ENCODE results near the gene ALB.

Gene ALB

DNA sequence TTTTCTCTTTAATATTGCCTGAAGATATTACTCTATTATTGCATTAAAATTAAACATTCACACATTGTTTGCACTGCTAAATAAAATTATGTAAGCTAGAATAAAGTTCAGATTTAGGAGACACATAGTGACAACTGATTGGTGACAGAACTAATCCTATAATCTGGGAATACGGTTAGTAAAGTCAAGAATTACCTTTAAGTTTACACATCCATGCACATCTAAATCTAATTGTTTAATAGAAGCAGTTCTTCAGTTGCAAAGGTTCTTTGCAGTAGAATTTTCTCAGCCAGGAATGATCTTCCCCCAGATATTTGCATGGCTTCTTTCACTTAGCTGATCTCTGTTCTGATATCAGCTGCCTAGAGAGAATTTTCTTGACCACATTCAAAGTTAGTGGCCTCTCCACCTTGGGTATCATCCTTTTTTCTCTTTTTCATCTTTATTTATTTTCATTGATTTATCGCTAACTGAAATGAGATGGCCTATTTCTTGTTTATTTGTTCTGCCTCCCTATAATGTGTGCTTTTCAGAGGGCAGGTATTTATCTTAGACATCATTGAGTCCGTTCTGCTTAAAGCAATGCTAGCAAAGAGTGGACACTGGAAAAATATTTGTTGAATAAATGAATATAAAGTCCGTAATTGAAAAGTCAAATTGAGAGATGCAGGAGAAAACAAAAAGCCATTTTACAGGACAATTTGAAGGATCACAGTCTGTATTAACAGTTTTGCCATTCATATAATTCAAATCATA, 44.5 kb downstream of the ALB start:
- in situ Hi-C loops (cut with HindIII; ENCODE audit: low sequenced_read_pairs) = no loop called here

DNA sequence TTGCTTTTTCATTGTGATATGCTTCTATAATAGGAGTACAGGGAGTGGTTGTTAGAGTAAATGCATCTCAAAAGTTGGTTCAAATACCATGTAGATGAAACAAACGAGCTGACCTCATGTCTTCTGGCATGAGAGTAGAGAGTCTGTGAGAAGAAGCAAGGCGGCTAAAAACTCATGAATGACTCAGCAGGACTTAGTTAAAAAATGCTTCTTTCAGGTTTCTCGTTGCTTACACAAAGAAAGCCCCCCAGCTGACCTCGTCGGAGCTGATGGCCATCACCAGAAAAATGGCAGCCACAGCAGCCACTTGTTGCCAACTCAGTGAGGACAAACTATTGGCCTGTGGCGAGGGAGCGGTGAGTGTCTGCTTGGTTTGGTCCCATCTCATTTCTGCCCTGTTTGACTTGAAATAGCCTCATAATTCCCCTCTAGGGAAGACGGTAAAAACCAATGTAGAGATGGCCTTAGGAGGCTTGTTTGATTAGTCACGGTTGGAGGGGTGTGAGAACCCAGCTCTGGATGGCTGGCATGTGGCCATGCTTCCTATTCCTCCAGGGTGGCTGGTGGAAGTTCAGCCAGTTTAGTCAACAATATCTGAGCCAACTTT, 46.4 kb downstream of the ALB start:
- in situ Hi-C loops (cut with HindIII; ENCODE audit: low sequenced_read_pairs) = no loop called here

DNA sequence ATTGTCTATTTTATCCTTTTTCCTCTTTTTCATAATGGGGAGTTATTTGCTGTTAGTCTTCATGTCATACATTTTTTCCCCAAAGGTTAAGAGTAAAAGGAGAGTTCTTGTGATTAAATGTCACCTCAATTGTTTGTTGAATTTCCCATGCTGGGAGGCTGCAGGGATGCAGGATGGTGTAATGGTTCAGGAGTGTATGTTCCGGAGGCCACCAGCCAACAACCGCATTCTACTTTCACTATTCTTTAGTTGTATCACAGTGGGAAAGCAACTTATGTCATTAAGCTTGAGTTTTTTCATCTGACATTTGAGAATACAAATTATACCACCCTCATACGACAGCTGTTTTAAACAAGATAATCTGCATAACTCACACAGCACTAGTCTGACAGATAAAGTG, 47.3 kb downstream of the ALB start:
- in situ Hi-C loops (cut with HindIII; ENCODE audit: low sequenced_read_pairs) = no loop called here

DNA sequence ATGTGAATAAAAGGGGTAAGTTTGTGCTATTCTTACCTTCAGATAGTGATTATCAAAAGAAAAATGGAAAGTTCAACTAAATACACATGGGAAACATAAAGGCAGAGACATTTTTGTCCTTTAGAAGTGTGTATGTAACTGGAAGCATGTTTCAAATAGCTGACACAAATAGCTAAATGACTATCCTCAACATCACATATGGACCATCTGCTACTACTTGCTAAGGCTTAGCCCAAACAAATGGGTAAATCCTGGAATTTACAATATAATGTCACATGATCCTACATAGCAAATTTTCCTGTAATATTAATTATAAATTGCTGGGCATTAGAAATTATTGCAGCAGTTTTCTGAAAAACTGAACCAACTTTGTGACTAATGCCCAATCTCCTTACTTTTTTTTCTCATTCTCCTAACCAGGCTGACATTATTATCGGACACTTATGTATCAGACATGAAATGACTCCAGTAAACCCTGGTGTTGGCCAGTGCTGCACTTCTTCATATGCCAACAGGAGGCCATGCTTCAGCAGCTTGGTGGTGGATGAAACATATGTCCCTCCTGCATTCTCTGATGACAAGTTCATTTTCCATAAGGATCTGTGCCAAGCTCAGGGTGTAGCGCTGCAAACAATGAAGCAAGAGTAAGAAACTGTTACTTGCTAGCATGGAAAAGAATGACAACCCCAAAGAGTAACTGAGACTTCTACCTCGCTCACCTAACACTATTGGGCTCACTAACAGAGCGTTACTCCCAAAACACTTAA, 48.1 kb downstream of the ALB start:
- in situ Hi-C loops (cut with HindIII; ENCODE audit: low sequenced_read_pairs) = no loop called here

DNA sequence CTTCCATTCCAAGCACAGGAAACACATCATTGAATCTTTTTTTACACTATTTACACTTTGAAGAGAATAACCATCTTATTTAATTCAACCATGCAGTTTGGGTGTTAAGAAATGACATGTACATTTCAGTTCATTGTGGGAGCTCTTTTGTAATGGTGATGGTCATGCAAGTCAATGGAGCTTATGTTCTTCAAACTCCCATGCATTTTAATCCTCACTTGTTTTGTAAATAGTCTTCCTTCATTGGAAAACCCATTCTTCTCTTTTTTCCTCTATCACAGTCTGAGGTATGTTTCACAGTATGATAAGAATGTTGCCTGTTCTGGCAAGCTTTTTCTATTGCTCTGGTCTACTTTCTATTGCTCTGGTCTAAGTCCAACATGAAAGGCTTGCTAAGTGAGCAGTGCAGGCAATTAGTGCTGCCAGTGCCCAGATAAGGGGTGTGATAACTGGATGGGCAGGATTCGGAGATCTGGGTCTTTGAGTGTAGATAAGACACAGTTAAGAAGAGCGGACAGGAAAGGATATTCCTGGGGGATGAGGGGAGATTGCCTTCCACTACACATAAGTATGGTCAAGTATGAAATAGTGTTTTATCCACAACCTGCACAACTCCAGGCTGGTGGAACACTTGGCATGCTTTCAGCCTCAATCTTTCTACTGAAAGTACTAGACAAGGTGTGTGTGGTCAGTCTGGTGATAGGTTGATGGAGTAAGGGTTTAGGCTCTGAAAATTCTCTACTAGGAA, 49.0 kb downstream of the ALB start:
- in situ Hi-C loops (cut with HindIII; ENCODE audit: low sequenced_read_pairs) = no loop called here

DNA sequence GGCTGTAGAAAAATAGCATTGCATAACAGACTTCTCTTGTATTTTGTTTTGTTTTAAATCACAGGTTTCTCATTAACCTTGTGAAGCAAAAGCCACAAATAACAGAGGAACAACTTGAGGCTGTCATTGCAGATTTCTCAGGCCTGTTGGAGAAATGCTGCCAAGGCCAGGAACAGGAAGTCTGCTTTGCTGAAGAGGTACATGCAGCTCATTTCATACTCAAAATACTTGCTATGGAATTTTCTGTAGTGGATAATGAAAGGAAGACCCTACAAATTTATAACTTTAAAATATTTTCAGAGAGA, 49.6 kb downstream of the ALB start:
- in situ Hi-C loops (cut with HindIII; ENCODE audit: low sequenced_read_pairs) = no loop called here

DNA sequence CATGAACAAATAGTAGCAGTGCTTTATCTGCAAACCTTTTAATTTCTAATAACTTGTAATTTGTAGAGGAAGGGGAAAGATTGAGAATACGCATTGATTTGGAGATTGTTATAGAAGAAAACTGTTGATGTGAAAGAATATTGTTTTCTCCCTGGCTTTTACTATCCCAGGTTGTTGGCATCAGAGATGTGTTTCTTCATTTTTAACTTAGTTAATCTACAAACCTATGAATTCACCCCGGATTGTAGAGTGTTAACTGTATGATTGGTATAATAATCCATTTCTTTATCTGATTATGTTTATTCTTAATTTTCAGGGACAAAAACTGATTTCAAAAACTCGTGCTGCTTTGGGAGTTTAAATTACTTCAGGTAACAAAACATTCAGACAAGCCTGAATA, 50.8 kb downstream of the ALB start:
- in situ Hi-C loops (cut with HindIII; ENCODE audit: low sequenced_read_pairs) = no loop called here

DNA sequence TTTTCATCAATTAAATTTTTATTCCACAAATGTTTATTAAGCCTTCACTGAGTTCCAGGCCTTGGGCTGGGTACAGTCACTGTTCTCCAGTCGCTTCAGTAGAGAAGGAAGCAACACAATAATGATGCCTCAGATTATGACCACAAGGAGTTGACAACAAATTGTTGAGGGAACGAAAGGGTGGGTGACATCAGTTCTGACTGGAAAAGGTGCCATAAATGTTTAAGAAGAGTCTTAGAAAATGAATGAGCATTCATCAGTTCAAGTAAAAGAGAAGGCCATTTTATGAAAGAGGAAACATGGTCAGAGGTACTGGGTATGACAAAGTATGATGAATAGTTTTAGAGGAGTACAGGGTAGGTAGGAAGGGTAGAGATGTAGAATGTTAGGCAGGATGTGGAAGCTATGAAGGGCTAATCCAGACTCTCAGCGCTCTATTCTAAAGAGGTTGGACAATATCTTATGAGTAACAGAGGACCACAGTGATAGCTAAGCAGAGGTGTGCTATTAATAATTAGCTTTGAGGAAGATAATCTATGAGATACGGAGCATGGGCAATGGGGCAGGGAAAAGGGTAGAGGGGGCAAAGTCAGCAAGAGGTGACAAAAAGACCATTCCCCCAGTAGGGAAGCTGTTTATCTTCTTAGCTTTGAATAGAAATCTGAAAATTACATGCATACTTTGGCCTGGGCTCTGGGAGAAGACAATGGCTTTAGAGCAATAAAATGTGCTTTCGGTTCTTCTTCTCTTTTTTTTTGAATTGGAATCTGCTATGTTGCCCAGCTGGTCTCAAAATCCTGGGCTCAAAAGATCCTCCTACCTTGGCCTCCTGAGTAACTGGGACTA, 52.3 kb downstream of the ALB start:
- in situ Hi-C loops (cut with HindIII; ENCODE audit: low sequenced_read_pairs) = no loop called here

DNA sequence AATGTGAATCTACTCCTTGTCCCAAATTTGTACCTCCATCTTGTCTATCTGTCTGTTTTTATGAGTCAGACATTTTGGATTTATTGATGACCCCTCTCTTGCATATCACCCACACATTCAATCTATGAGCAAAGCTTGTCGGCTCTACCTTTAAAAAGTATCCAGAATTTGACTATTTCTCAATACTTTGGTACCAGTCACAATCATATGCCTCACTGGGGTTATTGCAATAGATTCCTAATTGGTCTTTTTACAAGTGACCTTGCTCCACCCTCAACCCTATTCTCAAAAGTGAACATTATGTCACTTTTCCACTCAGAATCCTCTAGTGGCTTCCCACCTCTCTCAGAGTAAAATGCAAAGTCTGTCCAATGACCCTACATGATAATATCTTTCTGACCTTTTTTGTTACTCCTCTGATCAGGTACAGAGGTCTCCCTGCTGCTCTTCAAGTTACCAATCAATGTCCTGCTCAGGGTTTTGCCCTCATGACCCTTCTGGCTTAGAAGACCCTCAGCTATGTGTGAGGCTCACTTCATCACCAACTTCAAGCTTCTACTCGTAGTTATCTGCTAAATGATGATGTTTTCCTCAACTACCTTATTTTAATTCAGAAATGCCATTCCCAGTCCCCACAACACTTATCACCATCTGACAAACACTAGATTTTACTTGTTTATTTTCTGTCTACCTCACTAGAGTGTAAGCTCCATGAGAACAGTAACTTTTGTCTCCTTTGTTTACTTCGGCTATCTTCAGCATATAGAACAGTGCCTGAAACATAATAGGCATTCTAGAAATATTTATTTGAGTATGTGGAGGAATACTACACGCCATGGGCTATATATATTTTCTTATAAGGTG, 54.3 kb downstream of the ALB start:
- in situ Hi-C loops (cut with HindIII; ENCODE audit: low sequenced_read_pairs) = no loop called here

DNA sequence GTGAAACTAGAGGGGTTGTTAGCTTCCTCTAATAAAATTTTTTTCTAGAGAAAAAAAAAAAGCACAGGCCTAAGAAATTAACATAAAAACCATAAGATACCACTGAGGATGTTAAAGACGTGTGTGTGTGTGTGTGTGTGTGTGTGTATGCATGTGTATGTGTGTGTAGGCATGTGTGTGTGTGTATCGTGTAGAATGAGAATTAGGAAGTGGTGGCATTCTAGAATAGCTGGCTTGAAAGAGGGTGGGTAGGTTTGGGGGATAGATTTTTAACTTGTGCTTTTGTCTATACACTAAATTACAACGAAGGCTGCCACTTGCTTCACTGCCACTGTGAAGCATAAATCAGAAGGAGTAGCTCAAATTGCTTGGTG, 54.9 kb downstream of the ALB start:
- in situ Hi-C loops (cut with HindIII; ENCODE audit: low sequenced_read_pairs) = no loop called here

DNA sequence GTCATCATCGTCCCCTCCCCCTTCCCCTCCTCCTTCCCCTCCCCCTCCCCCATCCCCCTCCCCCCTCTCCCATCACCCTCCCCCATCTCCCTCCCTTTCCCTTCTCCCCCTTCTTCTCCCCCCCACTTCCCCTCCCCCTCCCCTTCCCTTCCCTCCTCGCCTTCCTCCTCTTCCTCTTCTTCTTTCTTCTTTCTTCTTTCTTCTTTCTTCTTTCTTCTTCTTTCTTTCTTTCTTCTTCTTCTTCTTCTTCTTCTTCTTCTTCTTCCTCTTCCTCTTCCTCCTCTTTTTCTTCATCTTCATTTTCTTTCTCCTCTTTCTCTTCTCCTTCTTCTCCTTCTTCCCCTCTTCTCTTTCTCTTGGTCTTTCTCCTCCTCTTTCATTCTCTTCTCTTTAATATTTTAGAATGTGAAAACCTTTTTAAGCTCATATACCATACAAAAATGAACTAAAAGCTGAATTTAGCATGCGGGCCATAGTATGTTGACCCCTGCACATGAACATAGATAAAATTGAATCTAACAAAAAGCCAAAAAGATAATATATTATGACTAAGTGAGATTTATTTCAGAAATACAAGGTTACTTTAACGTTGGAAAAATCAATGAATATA, 56.9 kb downstream of the ALB start:
- in situ Hi-C loops (cut with HindIII; ENCODE audit: low sequenced_read_pairs) = no loop called here

DNA sequence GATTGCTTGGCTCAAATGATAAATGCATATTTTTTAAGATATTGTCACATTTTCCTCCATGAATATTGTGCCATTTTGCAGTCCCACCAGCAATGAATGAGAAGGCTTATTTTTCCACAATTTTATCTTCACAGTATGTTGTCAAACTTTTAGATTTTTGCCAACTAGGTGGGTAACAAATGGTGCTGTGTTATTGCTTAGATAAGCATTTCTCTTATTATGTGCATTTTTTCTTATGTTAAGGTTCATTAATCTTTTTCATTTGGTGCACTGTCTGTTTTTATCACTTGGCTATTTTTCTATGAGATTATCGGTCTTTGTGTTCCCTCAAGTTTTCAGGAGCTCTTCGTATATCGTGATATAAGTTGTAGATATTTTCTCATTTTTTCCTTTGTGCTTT, 64.1 kb downstream of the ALB start:
- in situ Hi-C loops (cut with HindIII; ENCODE audit: low sequenced_read_pairs) = no loop called here

DNA sequence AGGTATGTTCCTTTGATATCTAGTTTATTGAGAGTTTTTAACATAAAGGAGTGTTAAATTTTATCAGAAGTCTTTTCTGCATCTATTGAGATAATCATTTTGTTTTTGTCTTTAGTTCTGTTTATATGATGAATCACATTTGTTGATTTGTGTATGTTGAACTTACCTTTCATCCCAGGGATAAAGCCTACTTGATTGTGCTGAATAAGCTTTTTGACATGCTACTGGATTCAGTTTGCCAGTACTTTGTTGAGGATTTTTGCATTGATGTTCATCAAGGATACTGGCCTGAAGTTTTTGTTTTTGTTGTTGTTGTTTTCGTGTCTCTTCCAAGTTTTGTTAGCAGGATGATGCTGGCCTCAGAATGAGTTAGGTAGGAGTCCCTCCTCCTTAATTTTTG, 66.6 kb downstream of the ALB start:
- in situ Hi-C loops (cut with HindIII; ENCODE audit: low sequenced_read_pairs) = no loop called here
